Dedifferentiated amniotic fluid mesenchymal stem cell (primary cell): ENCODE measurements around the gene PDS5B.
"Not testable (repeated sequence)": the region's sequence is repeated elsewhere in the genome, so short reads cannot be mapped to it uniquely, and the experiment has no call there.

Experiments used
- DNase-seq: peaks from one replicate; pipeline ENCODE4 v3.0.0-alpha.2; 2016; ENCODE audit errors: extremely low spot score

Gene PDS5B

GRCh38 chr13:32586080-32586900 lies at the start of gene PDS5B:
Gene PDS5B (plus strand): TSS chr13:32586452. CDS start chr13:32648773, 62,321 bp downstream.
- peak; percentile 95 for DNase-seq

GRCh38 chr13:32537580-32538142 lies 48.6 kb upstream of the PDS5B start:
- no peak for DNase-seq

- DNase-seq: peak; percentile 47
Measured at GRCh38 chr13:32538143-32538620, 48.1 kb upstream of the PDS5B start.

- peak; percentile 98 for DNase-seq
Measured at GRCh38 chr13:32538621-32539246, 47.5 kb upstream of the PDS5B start, which contains the start of gene N4BP2L2. Gene N4BP2L2 (minus strand): TSS chr13:32538795. CDS start chr13:32537027, 1,768 bp downstream.

- no peak for DNase-seq
Measured at GRCh38 chr13:32542221-32542620, 44.0 kb upstream of the PDS5B start.

GRCh38 chr13:32545083-32545482 lies 41.2 kb upstream of the PDS5B start:
- DNase-seq: no peak

- no peak for DNase-seq
Measured at GRCh38 chr13:32548837-32549236, 37.4 kb upstream of the PDS5B start.

- DNase-seq: no peak
Measured at GRCh38 chr13:32549788-32550187, 36.5 kb upstream of the PDS5B start.

- DNase-seq: no peak
Measured at GRCh38 chr13:32553720-32554119, 32.5 kb upstream of the PDS5B start.

GRCh38 chr13:32555613-32556012 lies 30.6 kb upstream of the PDS5B start:
- no peak for DNase-seq

- not testable (repeated sequence) for DNase-seq
Measured at GRCh38 chr13:32560842-32561241, 25.4 kb upstream of the PDS5B start.

GRCh38 chr13:32575687-32576086 lies 10.6 kb upstream of the PDS5B start:
- DNase-seq: not testable (repeated sequence)

- no peak for DNase-seq
Measured at GRCh38 chr13:32577032-32577431, 9.2 kb upstream of the PDS5B start.

GRCh38 chr13:32581177-32581786 lies 5.0 kb upstream of the PDS5B start:
- peak; percentile 61 for DNase-seq

GRCh38 chr13:32582281-32582680 lies 4.0 kb upstream of the PDS5B start:
- no peak for DNase-seq

GRCh38 chr13:32582991-32583390 lies 3.3 kb upstream of the PDS5B start:
- DNase-seq: no peak

GRCh38 chr13:32585550-32586079 lies 637 bp upstream of the PDS5B start:
- no peak for DNase-seq

- peak; percentile 57 for DNase-seq
Measured at GRCh38 chr13:32587011-32587810, 959 bp downstream of the PDS5B start.

- DNase-seq: no peak
Measured at GRCh38 chr13:32587811-32588170, 1.5 kb downstream of the PDS5B start.

- DNase-seq: no peak
Measured at GRCh38 chr13:32588736-32589135, 2.5 kb downstream of the PDS5B start.

- DNase-seq: no peak
Measured at GRCh38 chr13:32589471-32589870, 3.2 kb downstream of the PDS5B start.
